ACC112 (cell line): ENCODE results near the gene RB1.
"Not testable (repeated sequence)": the region's sequence is repeated elsewhere in the genome, so short reads cannot be mapped to it uniquely, and the experiment has no call there.

Experiments used
- H2AFZ ChIP-seq: fragments of 200-600 bp; sonication (generic); one replicate; pipeline ENCODE4 v1.6.0; 2017; ENCODE audit warnings: antibody characterized with exemption, low read length; ENCODE audit not compliant: unreplicated experiment
- H3K27ac ChIP-seq: fragments of 200-600 bp; sonication (generic); 2 replicates; pipeline ENCODE4 v1.5.1; 2014; ENCODE audit warnings: low read depth, mild to moderate bottlenecking, antibody characterized with exemption, low read length, moderate library complexity
- H3K27me3 ChIP-seq: fragments of 200-600 bp; sonication (generic); 2 replicates; pipeline ENCODE4 v1.6.1; 2014; ENCODE audit warnings: mild to moderate bottlenecking, antibody characterized with exemption, low read length, moderate library complexity, mixed read lengths; ENCODE audit not compliant: insufficient read depth
- H3K36me3 ChIP-seq: fragments of 200-600 bp; sonication (generic); 2 replicates; pipeline ENCODE4 v1.6.1; 2016; ENCODE audit warnings: mild to moderate bottlenecking, antibody characterized with exemption, low read length, moderate library complexity, mixed read lengths; ENCODE audit not compliant: insufficient read depth
- H3K4me1 ChIP-seq: fragments of 200-600 bp; sonication (generic); one replicate; pipeline ENCODE4 v1.6.1; 2016; ENCODE audit warnings: low read length, mixed read lengths; ENCODE audit not compliant: insufficient read depth, unreplicated experiment, control insufficient read depth
- H3K4me3 ChIP-seq: fragments of 200-600 bp; sonication (generic); 2 replicates; pipeline ENCODE4 v1.5.1; 2014; ENCODE audit warnings: mild to moderate bottlenecking, low read depth, low read length
- H3K79me2 ChIP-seq: fragments of 200-600 bp; sonication (generic); one replicate; pipeline ENCODE4 v1.6.0; 2016; ENCODE audit warnings: low read length; ENCODE audit not compliant: control insufficient read depth, unreplicated experiment, insufficient read depth

RB1 gene

GRCh38 chr13:48318821-48319511 lies 15.4 kb downstream of the RB1 start:
- Histone ChIP-seq H3K4me3 (no peak overlapping the region), H3K4me1 (no peaks in the 10 kb centered on the region), H3K27me3 (no peaks in the 10 kb centered on the region), H3K27ac (no peak overlapping the region), H3K79me2 (peaks cover 34% of the 10 kb centered on the region), H2AFZ (no peak overlapping the region), H3K36me3 (peaks cover 50% of the 10 kb centered on the region)

GRCh38 chr13:48319531-48320398 lies 16.2 kb downstream of the RB1 start:
- Histone ChIP-seq H3K27me3 (no peaks in the 10 kb centered on the region), H3K27ac (no peak overlapping the region), H3K36me3 (peaks cover 47% of the 10 kb centered on the region), H3K4me1 (no peaks in the 10 kb centered on the region), H2AFZ (no peak overlapping the region), H3K4me3 (no peak overlapping the region), H3K79me2 (peaks cover 37% of the 10 kb centered on the region)

GRCh38 chr13:48320399-48320790 lies 16.8 kb downstream of the RB1 start:
- Histone ChIP-seq H3K79me2 (peaks cover 34% of the 10 kb centered on the region), H3K4me3 (no peak overlapping the region), H3K27ac (no peak overlapping the region), H3K4me1 (no peaks in the 10 kb centered on the region), H3K27me3 (no peaks in the 10 kb centered on the region), H3K36me3 (peaks cover 47% of the 10 kb centered on the region), H2AFZ (no peak overlapping the region)

DNA sequence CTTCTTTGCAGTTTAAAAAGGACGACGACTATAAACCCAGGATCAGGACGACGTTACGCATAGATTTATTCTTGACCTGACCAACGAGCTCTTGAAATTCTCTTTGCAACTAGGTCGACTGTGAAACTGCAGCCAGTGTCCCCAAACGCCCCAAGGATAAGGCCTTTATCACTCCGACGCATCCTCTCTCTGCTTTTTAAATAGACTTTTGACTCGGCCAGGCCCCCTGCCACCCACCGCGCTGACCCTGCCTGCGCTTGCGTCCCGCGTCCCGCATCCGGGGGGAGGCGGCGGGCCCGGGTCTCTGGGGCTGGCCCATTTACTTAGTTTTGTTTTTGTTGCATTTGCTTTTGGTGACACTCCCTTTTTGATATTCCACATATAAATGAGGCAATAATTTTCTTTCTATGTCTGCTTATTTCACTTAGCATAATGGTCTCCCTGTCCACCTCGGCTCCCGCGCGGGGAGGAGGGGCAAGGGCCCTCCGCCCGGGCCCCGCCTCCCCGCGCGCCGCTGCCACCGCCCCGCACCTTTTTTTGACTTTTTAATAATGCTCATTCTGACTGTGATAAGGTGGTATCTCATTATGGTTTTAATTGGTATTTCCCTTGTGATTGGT lies 17.4 kb downstream of the RB1 start:
- Histone ChIP-seq H3K27ac (no peak overlapping the region), H3K27me3 (no peaks in the 10 kb centered on the region), H3K79me2 (peaks cover 32% of the 10 kb centered on the region), H3K4me1 (no peaks in the 10 kb centered on the region), H3K36me3 (peaks cover 41% of the 10 kb centered on the region), H2AFZ (no peak overlapping the region), H3K4me3 (no peak overlapping the region)

DNA sequence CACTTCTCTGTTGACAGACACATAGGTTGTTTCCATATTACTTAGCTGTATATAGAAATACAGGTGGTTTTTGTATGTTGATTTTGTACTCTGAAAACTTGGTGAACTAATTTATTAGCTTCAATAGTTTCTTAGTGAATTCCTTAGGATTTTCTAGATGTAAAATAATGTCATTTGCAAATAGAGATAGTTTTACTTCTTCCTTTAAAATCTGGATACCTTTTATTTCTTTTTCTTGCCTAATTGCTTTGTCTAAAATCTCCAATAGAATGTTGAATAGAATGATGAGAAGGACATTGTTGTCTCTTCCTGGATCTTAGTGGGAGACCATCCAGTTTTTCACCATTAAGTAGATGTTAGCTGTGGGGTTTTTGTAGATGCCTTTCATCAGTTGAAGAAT lies 18.7 kb downstream of the RB1 start:
- Histone ChIP-seq H3K4me3 (no peak overlapping the region), H3K4me1 (no peaks in the 10 kb centered on the region), H2AFZ (no peak overlapping the region), H3K36me3 (peaks cover 32% of the 10 kb centered on the region), H3K79me2 (peaks cover 31% of the 10 kb centered on the region), H3K27ac (no peak overlapping the region), H3K27me3 (no peaks in the 10 kb centered on the region)

GRCh38 chr13:48333976-48334375 lies 30.4 kb downstream of the RB1 start:
- Histone ChIP-seq H2AFZ (no peak overlapping the region), H3K27me3 (no peaks in the 10 kb centered on the region), H3K27ac (peak overlapping the region; percentile 49), H3K36me3 (peaks cover 9% of the 10 kb centered on the region; the same call in 1 of the 2 replicates), H3K4me1 (peaks cover 21% of the 10 kb centered on the region), H3K79me2 (peaks cover 17% of the 10 kb centered on the region), H3K4me3 (no peak overlapping the region)

DNA sequence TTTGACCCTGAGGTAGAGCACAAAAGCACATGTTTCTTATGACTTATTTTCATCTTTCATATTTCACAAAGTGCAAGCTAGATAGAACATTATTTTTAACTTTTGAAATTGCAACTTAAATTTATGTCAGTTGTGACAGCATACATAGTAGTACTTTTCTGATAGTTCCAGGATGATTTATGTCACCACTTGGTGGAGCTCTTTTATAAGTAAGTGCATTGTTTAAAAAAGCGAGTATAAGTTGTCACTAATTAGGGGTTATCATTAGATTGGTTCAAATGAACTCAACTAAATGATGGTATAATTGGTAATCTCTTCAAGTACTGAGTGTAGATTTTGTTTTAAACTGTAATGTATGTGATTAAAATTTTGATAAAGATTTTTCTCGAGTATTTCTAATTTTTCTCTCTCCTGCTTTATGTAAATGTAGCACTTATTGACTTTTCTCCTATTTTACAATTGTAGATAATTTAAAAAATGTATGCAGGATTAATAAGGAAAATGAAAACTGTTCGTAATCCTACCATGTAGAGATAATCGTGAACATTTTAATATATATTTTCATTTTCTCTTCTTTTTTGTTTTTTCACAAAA lies 31.1 kb downstream of the RB1 start:
- Histone ChIP-seq H3K36me3 (peaks cover 4% of the 10 kb centered on the region; the same call in 1 of the 2 replicates), H3K27me3 (no peaks in the 10 kb centered on the region), H3K4me3 (no peak overlapping the region), H2AFZ (no peak overlapping the region), H3K27ac (peak overlapping the region; percentile 49; the same call in 1 of the 2 replicates), H3K79me2 (peaks cover 14% of the 10 kb centered on the region), H3K4me1 (peaks cover 21% of the 10 kb centered on the region)

DNA sequence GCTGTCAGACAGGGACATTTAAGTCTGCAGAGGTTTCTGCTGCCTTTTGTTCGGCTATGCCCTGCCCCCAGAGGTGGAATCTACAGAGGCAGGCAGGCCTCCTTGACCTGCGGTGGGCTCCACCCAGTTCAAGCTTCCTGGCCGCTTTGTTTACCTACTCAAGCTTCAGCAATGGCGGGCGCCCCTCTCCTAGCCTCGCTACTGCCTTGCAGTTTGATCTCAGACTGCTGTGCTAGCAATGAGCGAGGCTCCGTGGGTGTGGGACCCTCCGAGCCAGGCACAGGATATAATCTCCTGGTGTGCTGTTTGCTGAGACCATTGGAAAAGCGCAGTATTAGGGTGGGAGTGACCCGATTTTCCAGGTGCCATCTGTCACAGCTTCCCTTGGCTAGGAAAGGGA lies 35.6 kb downstream of the RB1 start:
- not testable (repeated sequence) for H3K36me3 ChIP-seq, H3K4me3 ChIP-seq, H2AFZ ChIP-seq, H3K79me2 ChIP-seq, H3K27ac ChIP-seq, H3K4me1 ChIP-seq, H3K27me3 ChIP-seq

DNA sequence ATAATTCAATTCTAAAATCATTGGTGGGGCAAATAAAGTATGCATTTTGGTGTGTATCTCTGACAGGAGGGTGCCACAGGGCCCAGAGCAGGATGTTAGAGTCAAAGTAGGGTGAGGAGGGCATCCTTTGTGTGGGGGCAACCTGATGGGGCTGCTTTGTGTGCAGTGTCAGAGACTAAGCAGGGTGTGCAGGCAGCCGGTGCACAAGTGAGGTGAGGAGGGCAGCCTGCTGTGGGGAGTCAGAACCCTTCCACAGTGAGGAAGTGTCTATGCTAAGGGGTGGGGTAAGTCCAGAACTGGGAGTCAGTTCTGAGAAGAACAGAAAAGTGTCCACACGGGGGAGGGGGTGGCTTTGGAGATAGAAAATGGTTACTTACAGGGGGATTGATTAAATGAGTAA lies 40.7 kb downstream of the RB1 start:
- Histone ChIP-seq H3K4me1 (no peaks in the 10 kb centered on the region), H3K27ac (no peak overlapping the region), H2AFZ (no peak overlapping the region), H3K36me3 (peaks cover 26% of the 10 kb centered on the region), H3K4me3 (no peak overlapping the region), H3K79me2 (no peaks in the 10 kb centered on the region), H3K27me3 (no peaks in the 10 kb centered on the region)

- no peak overlapping the region for H3K27ac ChIP-seq
- H3K79me2 ChIP-seq, result no peaks in the 10 kb centered on the region
- H3K27me3 ChIP-seq, result no peaks in the 10 kb centered on the region
- H3K36me3 ChIP-seq, result peaks cover 48% of the 10 kb centered on the region
- no peak overlapping the region for H2AFZ ChIP-seq
- no peak overlapping the region for H3K4me3 ChIP-seq
- no peaks in the 10 kb centered on the region for H3K4me1 ChIP-seq
Measured at GRCh38 chr13:48346583-48346982, 43.0 kb downstream of the RB1 start.
